Stimulated activated CD8-positive, alpha-beta memory T cell treated with anti-CD3 and anti-CD28 coated beads, Interleukin-4, amount 100 ng/mL, for 4 hours (primary cell): ENCODE measurements around the gene CLMN.

Experiments used
- DNase-seq, 2 donors: peaks; one replicate each; pipeline ENCODE4 v3.0.0-alpha.2; 2020; ENCODE audit warnings: low read depth in 2 of 2, low spot score in 1 of 2

Gene CLMN

GRCh38 chr14:95319312-95320077 lies at the start of gene CLMN:
Gene CLMN (minus strand): TSS chr14:95319908. CDS start chr14:95319792, 116 bp downstream.
- DNase-seq = peak; percentile 2 to 7

- DNase-seq = no peak
Observed at GRCh38 chr14:95365401-95365800, 45.7 kb upstream of the CLMN start.

GRCh38 chr14:95364481-95365209 lies 44.9 kb upstream of the CLMN start:
- DNase-seq = no peak

- DNase-seq = no peak
Observed at GRCh38 chr14:95363468-95363954, 43.8 kb upstream of the CLMN start.

GRCh38 chr14:95362138-95362494 lies 42.4 kb upstream of the CLMN start:
- no peak for DNase-seq

- DNase-seq = no peak
Observed at GRCh38 chr14:95361373-95362137, 41.8 kb upstream of the CLMN start.

GRCh38 chr14:95360828-95361227 lies 41.1 kb upstream of the CLMN start:
- DNase-seq = no peak

- no peak for DNase-seq
Observed at GRCh38 chr14:95359994-95360826, 40.5 kb upstream of the CLMN start.

GRCh38 chr14:95356245-95356869 lies 36.6 kb upstream of the CLMN start:
- no peak for DNase-seq

- no peak for DNase-seq
Observed at GRCh38 chr14:95355422-95355821, 35.7 kb upstream of the CLMN start.

GRCh38 chr14:95354834-95355233 lies 35.1 kb upstream of the CLMN start:
- DNase-seq = no peak

- DNase-seq = no peak
Observed at GRCh38 chr14:95353664-95354063, 34.0 kb upstream of the CLMN start.

GRCh38 chr14:95353007-95353406 lies 33.3 kb upstream of the CLMN start:
- DNase-seq = no peak

- DNase-seq = no peak
Observed at GRCh38 chr14:95352481-95352880, 32.8 kb upstream of the CLMN start.

GRCh38 chr14:95349241-95349640 lies 29.5 kb upstream of the CLMN start:
- DNase-seq = no peak

- no peak for DNase-seq
Observed at GRCh38 chr14:95348395-95349080, 28.8 kb upstream of the CLMN start.

GRCh38 chr14:95346820-95347219 lies 27.1 kb upstream of the CLMN start:
- DNase-seq = no peak

- DNase-seq = no peak
Observed at GRCh38 chr14:95346266-95346665, 26.6 kb upstream of the CLMN start.

GRCh38 chr14:95345032-95345431 lies 25.3 kb upstream of the CLMN start:
- no peak for DNase-seq

- DNase-seq = no peak
Observed at GRCh38 chr14:95344536-95344935, 24.8 kb upstream of the CLMN start.
